Testis (tissue), 3 donors: ENCODE measurements around the gene POLR2F. TPM values are rescaled to one million over a fixed set of nuclear protein-coding genes. Genes with fewer than 3 reads are reported as not detected.
A peak's percentile ranks its signal among the peaks of the same experiment; 100 is the strongest.

Experiments used
- DNase-seq: peaks from one replicate; pipeline ENCODE4 v3.0.0-alpha.2; 2019
- H3K27ac ChIP-seq, 2 donors: fragments of 200-600 bp; sonication (generic); one replicate each; pipeline ENCODE4 v1.5.1; 2019
- H3K27me3 ChIP-seq: fragments of 200-600 bp; sonication (generic); one replicate; pipeline ENCODE4 v1.5.1; 2019
- H3K36me3 ChIP-seq: fragments of 200-600 bp; sonication (generic); one replicate; pipeline ENCODE4 v1.5.1; 2017; ENCODE audit warnings: low read depth; ENCODE audit errors: missing control alignments
- H3K4me1 ChIP-seq: fragments of 200-600 bp; sonication (generic); one replicate; pipeline ENCODE4 v1.5.1; 2019
- H3K4me3 ChIP-seq, 2 donors: fragments of 200-600 bp; sonication (generic); one replicate each; pipeline ENCODE4 v1.5.1; 2017 to 2019
- H3K9me3 ChIP-seq: fragments of 200-600 bp; sonication (generic); one replicate; pipeline ENCODE4 v1.5.1; 2017
- POLR2A ChIP-seq: fragments of 450-650 bp; IDR thresholded peaks from one replicate; pipeline ENCODE4 v1.6.1; 2017; ENCODE audit warnings: antibody characterized with exemption, mild to moderate bottlenecking, moderate library complexity
- WGBS, 2 donors: methylation state at CpG; one replicate each; pipeline ENCODE4 v1.1.5; 2018; 5-methylcytosine and 5-hydroxymethylcytosine counted together
- intact Hi-C: fragments of 100-400 bp; cut with DNase I; formaldehyde crosslinking; loops from one replicate; pipeline ENCODE4 v1.15.1; 2023; ENCODE audit warnings: low total_unique reads
- polyA plus RNA-seq: library from polyadenylated mRNA; stranded (reverse); fragments of 350-450 nt; fragmentation: Illumina TruSeq; extraction: RNeasy Lipid Tissue Mini Kit (QIAGEN cat#74804); gene quantifications from one replicate; pipeline ENCODE4 v1.2.3, GENCODE V29; 2014; ENCODE audit warnings: low read depth, low replicate concordance; ENCODE audit not compliant: insufficient read depth
- total RNA-seq, 2 donors: library from RNA; depleted of rRNA; stranded (reverse); fragments of >200 nt; gene quantifications; one replicate each; pipeline ENCODE4 v1.2.3, GENCODE V29; 2016
- TF ChIP-seq, protein P1 (sequence below), 3 experiments: fragments of 450-650 bp in 2 of 3; fragments of 200-600 bp in 1 of 3; sonication (generic) in 1 of 3; IDR thresholded peaks; one replicate each; pipeline ENCODE4 v1.5.1; 2016 to 2019; ENCODE audit warnings: antibody characterized with exemption in 3 of 3, mild to moderate bottlenecking in 2 of 3, moderate library complexity in 1 of 3

The POLR2F gene
- total and polyA plus RNA-seq, 3 donors from 2014 or later: 88.7 to 137 (median 107) TPM

DNA sequence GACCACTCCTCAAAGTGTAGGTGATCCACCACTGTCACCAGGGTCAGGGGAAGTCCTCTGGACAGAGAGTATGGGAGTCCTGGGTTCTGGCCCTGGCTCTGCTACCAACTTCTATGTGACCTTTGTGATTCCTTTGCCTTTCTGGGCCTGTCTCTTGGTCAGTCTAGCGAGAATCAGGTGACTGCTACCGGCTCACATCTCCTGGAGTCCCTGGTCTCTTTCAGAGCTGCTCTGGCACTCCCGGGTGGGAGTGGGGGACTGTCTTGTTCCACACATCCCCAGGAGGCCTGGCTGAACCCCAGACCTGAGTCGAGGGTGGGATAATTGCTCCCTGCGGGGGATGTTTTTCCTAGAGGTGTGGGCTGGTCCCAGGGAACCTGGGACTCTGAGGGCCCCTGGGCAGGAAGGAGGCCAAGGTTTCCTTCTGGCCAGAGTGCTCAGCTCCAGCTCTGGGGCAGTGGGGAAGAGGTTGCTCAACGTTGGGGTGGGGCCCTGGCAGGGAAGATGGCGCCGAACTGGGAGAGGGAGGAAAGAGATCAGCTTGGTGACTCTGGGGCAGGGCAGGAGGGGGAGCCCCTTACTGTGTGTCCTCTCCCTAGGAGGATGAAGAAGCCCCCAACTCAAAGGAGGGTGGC lies 28.8 kb downstream of the POLR2F start:
- intact Hi-C loops: no loop called here
- no peak for DNase-seq
- H3K36me3 ChIP-seq: no peaks in the 10 kb centered on the region
- H3K4me3 ChIP-seq: no peak overlapping the region
- peaks cover 10% of the 10 kb centered on the region for H3K4me1 ChIP-seq
- no peak overlapping the region for H3K27ac ChIP-seq
- WGBS, 2 donors: 66 to 69% methylated on average over 5 to 8 of the region's 8 CpGs
- no peaks in the 10 kb centered on the region for H3K9me3 ChIP-seq
- TF ChIP-seq POLR2A: no peak
- TF ChIP-seq, protein P1, sequence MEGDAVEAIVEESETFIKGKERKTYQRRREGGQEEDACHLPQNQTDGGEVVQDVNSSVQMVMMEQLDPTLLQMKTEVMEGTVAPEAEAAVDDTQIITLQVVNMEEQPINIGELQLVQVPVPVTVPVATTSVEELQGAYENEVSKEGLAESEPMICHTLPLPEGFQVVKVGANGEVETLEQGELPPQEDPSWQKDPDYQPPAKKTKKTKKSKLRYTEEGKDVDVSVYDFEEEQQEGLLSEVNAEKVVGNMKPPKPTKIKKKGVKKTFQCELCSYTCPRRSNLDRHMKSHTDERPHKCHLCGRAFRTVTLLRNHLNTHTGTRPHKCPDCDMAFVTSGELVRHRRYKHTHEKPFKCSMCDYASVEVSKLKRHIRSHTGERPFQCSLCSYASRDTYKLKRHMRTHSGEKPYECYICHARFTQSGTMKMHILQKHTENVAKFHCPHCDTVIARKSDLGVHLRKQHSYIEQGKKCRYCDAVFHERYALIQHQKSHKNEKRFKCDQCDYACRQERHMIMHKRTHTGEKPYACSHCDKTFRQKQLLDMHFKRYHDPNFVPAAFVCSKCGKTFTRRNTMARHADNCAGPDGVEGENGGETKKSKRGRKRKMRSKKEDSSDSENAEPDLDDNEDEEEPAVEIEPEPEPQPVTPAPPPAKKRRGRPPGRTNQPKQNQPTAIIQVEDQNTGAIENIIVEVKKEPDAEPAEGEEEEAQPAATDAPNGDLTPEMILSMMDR (IDR thresholded peaks at IDR 0.05): no peak
- H3K27me3 ChIP-seq: no peaks in the 10 kb centered on the region

GRCh38 chr22:37982938-37983859 lies 29.7 kb downstream of the POLR2F start:
- Histone ChIP-seq H3K4me3 (peak overlapping the region; percentile 39 to 47), H3K27ac (no peak overlapping the region), H3K27me3 (no peaks in the 10 kb centered on the region), H3K4me1 (peaks cover 10% of the 10 kb centered on the region), H3K36me3 (no peaks in the 10 kb centered on the region), H3K9me3 (no peaks in the 10 kb centered on the region)
- no peak for TF ChIP-seq POLR2A
- TF ChIP-seq, protein P1 (IDR thresholded peaks at IDR 0.05): peak in 2 of 3 experiments; percentile 8 to 37
- peak; percentile 47 for DNase-seq
- intact Hi-C loops: no loop called here
- WGBS, 2 donors: 53 to 58% methylated on average over 17 to 79 of the region's 84 CpGs

DNA sequence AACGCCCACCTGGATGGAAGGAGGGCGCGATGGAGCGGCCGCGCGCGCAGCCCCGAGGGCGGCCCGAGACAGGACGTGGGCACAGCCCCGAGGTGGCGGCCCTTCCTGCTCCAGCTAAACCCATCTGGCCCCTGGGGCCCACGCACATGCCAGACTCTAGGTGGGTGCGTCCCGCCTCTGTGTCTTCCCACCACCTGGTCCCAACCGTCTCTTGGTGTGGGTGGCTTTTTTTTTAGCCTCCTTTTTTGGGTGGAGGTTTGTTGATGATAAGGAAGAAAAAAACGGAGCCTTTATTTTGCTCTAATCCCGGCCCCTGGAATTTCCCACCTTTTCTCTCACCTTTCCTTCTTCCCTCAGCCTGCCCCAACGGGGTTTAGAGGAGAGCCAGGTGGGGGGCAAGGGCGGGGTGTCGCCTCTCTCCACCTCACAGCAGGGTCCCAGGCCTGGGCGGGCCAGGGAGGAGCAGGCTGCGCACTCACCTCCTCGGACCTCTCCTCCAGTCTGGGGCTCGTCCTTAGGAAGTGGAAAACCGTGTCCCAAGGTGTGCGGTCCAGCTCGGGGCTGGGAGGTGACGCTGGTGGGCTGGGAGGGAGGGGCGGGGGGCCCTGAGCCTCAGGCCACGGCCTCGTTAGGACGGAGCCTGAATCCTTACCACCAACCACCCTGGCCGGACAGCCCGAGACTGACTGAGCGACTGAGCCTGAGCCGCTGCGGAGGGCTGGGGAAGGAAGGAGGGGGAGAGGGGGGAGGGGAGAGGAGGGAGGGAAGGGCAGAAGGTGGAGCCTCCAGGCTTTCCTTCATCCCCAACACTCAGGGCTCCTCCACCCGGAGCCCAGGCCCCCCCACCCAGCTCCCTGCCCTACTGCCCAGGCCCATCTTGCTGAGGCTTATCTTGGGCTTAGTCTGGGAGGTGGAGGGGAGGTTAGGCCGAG lies 30.6 kb downstream of the POLR2F start, which contains the start of gene SOX10:
Gene SOX10, minus strand, starts transcription at position 696 of the 932 bp plus-strand sequence. CDS start 771 bp downstream, outside the sequence.
- TF ChIP-seq POLR2A: no peak
- TF ChIP-seq, protein P1 (IDR thresholded peaks at IDR 0.05): no peak
- 47 to 62% methylated on average over 28 to 40 of the region's 42 CpGs for WGBS, 2 donors
- DNase-seq: no peak
- Histone ChIP-seq H3K9me3 (no peaks in the 10 kb centered on the region), H3K4me1 (peaks cover 10% of the 10 kb centered on the region), H3K4me3 (peak within 1 kb of the TSS; percentile 39 to 47), H3K27ac (no peak within 1 kb of the TSS), H3K36me3 (no peaks in the 10 kb centered on the region), H3K27me3 (no peaks in the 10 kb centered on the region)
- intact Hi-C loops: no loop called here

DNA sequence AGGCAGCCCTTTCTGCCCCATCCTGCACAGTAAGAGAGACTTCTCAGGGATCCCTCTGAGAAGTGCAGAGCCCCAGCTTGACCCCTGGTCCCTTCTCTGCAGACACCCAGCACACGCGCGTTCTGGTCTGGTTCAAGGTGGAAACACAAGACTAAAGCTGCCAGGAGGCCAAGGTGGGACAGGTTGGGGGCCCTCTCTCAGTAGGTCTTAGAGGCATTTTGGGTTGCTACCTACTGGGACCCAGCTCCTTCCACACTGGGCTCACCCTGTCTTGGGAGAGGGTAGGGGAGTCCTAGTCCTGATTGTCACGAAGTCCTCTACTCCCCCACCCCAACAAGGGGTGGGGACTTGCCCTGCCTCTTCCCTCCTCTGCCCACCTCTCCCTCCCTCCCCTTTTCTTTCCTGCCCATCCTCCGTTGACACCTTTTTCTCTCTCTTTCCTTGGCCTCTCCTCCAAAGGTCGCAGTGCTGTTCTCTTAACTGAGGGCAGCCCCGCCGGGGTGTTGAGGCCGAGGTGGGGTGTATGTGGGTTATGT lies 31.6 kb downstream of the POLR2F start:
- H3K27ac ChIP-seq: no peak overlapping the region
- intact Hi-C loops: no loop called here
- no peak for DNase-seq
- H3K9me3 ChIP-seq: no peaks in the 10 kb centered on the region
- TF ChIP-seq, protein P1 (IDR thresholded peaks at IDR 0.05): no peak
- no peak for TF ChIP-seq POLR2A
- H3K27me3 ChIP-seq: no peaks in the 10 kb centered on the region
- 61 to 91% methylated on average over 9 of the region's 9 CpGs for WGBS, 2 donors
- H3K4me3 ChIP-seq: no peak overlapping the region
- no peaks in the 10 kb centered on the region for H3K36me3 ChIP-seq
- peaks cover 10% of the 10 kb centered on the region for H3K4me1 ChIP-seq
